Omental fat pad (tissue), 4 donors: Measurements from ENCODE around the gene PARP4. TPM values are rescaled to one million over a fixed set of nuclear protein-coding genes. Genes with fewer than 3 reads are reported as not detected.
A peak's percentile ranks its signal among the peaks of the same experiment; 100 is the strongest.
"Not testable (repeated sequence)": the region's sequence is repeated elsewhere in the genome, so short reads cannot be mapped to it uniquely, and the experiment has no call there.

Experiments
- ATAC-seq: fragments of 150-250 bp; one replicate; pipeline ENCODE4 v1.9.1; 2016; ENCODE audit warnings: mild to moderate bottlenecking, moderate library complexity; ENCODE audit not compliant: low FRiP score
- DNase-seq: peaks from one replicate; pipeline ENCODE4 v3.0.0-alpha.2; 2019; ENCODE audit warnings: low spot score
- total RNA-seq, 4 donors: library from RNA; depleted of rRNA; stranded (reverse); fragments of >200 nt; gene quantifications; one replicate each; pipeline ENCODE4 v1.1.0, GENCODE V29; 2016
- TF ChIP-seq, protein P1 (sequence below), 3 donors: fragments of 450-650 bp; IDR thresholded peaks; one replicate each; pipeline ENCODE4 v1.5.1; 2016 to 2017; ENCODE audit warnings: antibody characterized with exemption in 3 of 3, mild to moderate bottlenecking in 3 of 3, moderate library complexity in 2 of 3

The PARP4 gene
- total RNA-seq, 4 donors from 2014 or later: 44.1 to 59.0 (median 51.3) TPM

DNA sequence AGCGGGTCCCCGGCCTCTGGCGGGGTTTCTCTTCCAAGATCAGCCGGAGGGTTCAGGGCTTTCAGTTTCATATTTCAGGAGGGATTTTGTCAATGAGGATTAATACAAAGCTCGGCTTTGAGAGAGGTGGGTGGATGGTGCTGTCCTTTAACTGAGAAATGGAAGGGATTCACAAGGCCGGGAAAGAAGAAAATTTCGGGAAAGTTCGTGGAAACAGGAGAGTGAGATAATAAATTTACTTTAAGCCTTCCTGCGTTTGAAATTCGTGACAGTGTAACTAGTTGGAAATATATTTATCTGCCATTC, 283 bp upstream of the PARP4 start:
- no peak for ATAC-seq
- TF ChIP-seq, protein P1, sequence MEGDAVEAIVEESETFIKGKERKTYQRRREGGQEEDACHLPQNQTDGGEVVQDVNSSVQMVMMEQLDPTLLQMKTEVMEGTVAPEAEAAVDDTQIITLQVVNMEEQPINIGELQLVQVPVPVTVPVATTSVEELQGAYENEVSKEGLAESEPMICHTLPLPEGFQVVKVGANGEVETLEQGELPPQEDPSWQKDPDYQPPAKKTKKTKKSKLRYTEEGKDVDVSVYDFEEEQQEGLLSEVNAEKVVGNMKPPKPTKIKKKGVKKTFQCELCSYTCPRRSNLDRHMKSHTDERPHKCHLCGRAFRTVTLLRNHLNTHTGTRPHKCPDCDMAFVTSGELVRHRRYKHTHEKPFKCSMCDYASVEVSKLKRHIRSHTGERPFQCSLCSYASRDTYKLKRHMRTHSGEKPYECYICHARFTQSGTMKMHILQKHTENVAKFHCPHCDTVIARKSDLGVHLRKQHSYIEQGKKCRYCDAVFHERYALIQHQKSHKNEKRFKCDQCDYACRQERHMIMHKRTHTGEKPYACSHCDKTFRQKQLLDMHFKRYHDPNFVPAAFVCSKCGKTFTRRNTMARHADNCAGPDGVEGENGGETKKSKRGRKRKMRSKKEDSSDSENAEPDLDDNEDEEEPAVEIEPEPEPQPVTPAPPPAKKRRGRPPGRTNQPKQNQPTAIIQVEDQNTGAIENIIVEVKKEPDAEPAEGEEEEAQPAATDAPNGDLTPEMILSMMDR (IDR thresholded peaks at IDR 0.05): no peak

DNA sequence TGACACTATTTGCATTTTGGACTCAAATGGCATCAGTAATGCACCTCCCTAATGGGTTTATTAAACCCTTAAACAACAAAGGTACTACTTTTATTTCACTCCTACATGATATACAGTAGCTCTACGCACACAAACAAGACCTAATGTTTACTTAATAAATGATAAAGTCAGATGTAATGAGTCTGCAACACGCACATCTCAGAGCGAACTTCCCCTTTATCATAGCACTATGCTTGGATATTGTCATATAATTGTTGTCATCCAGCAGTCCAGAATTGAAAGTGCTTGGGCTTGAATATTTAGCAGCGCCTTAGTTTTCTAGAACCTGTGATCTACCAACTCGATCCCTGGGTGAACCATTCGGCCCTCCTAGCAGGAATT, 772 bp downstream of the PARP4 start:
- DNase-seq (no peak), ATAC-seq (no peak)
- TF ChIP-seq, protein P1 (IDR thresholded peaks at IDR 0.05): no peak

More for the DNA sequence above, 283 bp upstream of the PARP4 start:
- no peak for DNase-seq

DNA sequence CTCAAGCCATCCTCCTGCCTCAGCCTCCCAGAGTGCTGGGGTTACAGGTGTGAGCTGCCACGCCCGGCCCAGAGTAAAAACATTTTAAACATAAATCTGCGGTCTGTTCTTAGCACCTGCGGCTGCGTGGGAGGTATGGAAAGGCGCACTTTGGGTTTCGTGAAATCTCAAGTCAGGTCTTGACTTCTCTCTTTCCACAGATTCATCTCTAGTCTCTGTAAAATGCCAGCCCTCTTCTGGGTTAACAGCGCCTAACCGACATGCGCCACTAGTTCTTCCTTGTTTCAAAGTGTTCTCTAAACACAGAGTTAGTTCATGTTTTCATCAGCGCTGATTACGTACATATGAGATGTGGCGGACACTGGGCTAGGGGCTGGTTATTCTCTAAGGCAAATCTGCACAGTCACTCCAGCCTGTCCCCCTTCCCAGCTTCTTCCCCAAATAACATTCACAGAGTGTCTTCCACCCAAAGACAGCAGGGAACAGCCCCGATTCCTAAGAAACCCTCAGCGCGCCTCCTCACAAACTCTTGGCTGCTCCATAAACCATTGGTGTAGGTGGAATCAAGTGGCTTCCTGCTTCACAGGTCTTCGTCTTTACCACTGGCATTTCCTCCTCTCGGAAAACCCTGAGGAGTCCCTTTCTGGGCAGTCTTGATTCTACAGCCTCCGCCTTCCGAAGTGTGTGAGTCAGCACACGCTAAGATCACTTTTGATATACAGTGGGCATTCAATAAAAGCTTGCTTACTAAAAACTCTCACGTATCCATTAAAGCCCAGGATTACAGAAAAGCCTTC, 1.4 kb downstream of the PARP4 start:
- ATAC-seq: peak; percentile 72
- DNase-seq: no peak
- TF ChIP-seq, protein P1 (IDR thresholded peaks at IDR 0.05): no peak

DNA sequence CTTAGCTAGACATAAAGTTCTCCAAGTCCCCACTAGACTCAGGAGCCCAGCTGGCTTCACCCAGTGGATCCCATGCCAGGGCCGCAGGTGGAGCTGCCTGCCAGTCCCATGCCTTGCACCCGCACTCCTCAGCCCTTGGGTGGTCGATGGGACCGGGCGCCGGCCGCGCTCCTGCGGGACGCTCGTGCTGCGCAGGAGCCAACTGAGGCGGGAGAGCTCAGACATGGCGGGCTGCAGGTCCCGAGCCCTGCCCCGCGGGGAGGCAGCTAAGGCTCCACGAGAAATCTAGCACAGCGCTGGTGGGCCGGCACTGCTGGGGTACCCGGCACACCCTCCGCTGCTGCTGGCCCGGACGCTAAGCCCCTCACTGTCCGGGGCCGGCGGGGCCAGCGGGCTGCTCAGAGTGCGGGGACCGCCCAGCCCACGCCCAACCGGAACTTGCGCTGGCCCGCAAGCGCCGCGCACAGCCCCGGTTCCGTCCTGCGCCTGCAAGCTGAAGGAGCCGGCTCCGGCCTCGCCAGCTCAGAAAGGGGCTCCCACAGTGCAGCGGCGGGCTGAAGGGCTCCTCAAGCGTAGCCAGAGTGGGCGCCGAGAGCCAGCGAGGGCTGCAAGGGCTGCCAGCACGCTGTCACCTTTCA, 5.8 kb downstream of the PARP4 start:
- ATAC-seq: no peak
- DNase-seq: no peak
- TF ChIP-seq, protein P1 (IDR thresholded peaks at IDR 0.05): no peak

DNA sequence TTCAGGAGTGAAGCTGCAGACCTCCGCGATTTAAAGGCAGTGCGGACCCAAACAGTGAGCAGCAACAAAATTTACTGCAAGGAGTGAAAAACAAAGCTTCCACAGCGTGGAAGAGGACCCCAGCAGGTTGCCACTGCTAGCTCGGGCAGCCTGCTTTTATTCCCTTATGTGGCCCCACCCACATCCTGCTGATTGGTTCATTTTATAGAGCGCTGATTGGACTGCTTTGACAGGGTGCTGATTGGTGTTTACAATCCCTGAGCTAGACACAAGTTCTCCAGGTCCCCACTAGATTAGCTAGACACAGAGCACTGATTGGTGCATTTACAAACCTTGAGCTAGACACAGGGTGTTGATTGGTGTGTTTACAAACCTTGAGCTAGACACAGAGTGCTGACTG, 6.3 kb downstream of the PARP4 start:
- not testable (repeated sequence) for ATAC-seq, DNase-seq

DNA sequence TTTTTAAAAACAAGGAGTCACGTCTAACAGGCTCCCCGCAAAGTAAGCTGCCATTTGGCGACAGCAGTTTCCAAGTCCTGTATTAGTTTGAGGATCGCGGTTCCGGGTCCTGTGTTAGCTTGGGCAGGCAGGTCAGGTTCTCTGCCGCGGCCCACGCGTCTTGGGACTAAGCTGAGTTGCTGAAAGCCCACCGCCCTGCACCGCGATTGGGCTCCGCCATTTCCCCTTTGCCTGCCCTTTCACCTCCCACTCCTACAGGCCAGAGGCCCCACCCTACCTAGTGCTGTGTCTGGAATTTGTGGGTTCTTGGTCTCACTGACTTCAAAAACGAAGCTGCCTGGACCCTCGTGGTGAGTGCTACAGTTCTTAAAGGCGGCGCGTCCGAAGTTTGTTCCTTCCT, 6.8 kb downstream of the PARP4 start:
- no peak for DNase-seq
- TF ChIP-seq, protein P1 (IDR thresholded peaks at IDR 0.05): no peak
- no peak for ATAC-seq

DNA sequence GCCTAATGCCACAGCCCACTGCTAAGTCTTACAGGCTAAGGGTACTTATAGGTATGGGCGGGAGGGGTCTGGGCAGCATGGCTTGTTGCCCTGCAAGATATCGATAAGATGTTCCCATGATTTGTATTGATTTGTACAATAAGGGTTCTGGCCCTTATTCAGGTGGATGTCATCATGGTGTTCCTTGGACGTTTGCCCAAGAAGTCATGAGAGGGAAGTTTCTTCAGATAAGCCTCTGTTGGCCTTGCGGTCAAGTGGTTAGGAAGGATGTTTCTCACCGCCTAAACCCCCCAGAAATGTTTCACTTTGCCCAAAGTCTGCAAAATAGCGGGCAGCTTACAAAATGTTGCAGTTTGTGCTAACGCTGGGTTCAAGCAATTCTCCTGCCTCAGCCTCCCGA, 7.3 kb downstream of the PARP4 start:
- ATAC-seq: no peak
- TF ChIP-seq, protein P1 (IDR thresholded peaks at IDR 0.05): no peak
- no peak for DNase-seq
